Muscle of leg (tissue), 11 donors: ENCODE data around the gene CDK14. TPM values are rescaled to one million over a fixed set of nuclear protein-coding genes. Genes with fewer than 3 reads are reported as not detected.

ENCODE experiments used
- DNase-seq: peaks from one replicate; pipeline ENCODE4 v3.0.0; 2013
- H3K27ac ChIP-seq: one replicate; pipeline ENCODE4 v1.5.1; 2013; ENCODE audit warnings: mild to moderate bottlenecking, low read length, control low read depth
- H3K27me3 ChIP-seq: one replicate; pipeline ENCODE4 v1.6.1; 2013; ENCODE audit warnings: low read length; ENCODE audit not compliant: control insufficient read depth, insufficient read depth
- H3K36me3 ChIP-seq: one replicate; pipeline ENCODE4 v1.6.1; 2013; ENCODE audit warnings: low read length; ENCODE audit not compliant: control insufficient read depth, insufficient read depth
- H3K4me1 ChIP-seq: one replicate; pipeline ENCODE4 v1.6.1; 2013; ENCODE audit warnings: low read length; ENCODE audit not compliant: control insufficient read depth, insufficient read depth
- H3K4me3 ChIP-seq: one replicate; pipeline ENCODE4 v1.5.1; 2013; ENCODE audit warnings: low read length, control low read depth
- H3K9me3 ChIP-seq: replicated peaks from 2 replicates; pipeline ENCODE4 v1.6.1; 2013; ENCODE audit warnings: low read depth, low read length; ENCODE audit not compliant: control insufficient read depth
- WGBS: methylation state at CpG from one replicate; pipeline ENCODE4 v1.1.5; 2013; ENCODE audit warnings: missing lambda C conversion rate; ENCODE audit not compliant: insufficient coverage; 5-methylcytosine and 5-hydroxymethylcytosine counted together
- polyA plus RNA-seq, 8 donors: library from polyadenylated mRNA; unstranded; fragments of 120-200 nt; gene quantifications; one replicate each; pipeline versions ENCODE4 v1.2.1 to v1.2.3, GENCODE V29; 2013; ENCODE audit warnings: inconsistent platforms in 1 of 8, low replicate concordance in 1 of 8; ENCODE audit not compliant: insufficient read length in 8 of 8, insufficient read depth in 1 of 8
- total RNA-seq: library from RNA; stranded (reverse); fragments of 120-200 nt; gene quantifications from one replicate; pipeline ENCODE4 v1.2.4, GENCODE V29; 2013

CDK14 gene
- total and polyA plus RNA-seq, 9 donors = 14.9 to 36.7 (median 21.3) TPM

DNA sequence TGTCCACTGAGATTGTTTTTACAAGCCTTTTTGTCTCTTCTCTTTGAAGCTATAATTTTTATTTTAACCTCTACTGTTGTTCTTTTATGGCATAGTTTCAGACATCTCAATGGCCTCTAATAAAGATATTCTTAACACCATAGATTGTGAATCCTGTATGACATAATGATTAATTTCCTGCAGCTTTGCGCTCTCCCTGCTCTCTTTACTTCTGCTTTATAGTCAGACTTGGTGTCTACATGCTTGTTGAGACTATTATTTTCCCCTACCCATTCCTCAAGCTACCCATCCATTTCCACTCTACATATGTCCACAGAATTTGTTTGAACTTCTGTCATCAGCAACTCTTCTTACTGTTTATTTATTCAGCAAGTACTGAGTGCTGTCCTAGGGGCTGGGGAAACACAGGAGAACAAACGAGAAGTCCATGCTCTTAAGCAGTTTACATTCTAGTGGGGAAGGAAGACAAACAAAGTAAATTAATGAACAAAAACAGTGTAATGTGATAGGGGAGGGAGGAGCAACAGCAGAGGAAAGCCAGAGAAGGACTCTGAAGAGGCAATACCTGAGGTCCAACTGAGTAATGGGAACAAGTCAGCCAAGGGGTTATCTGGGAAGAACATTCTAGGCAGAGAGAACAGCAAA lies 110.1 kb downstream of the CDK14 start:
- H3K4me3 ChIP-seq = no peak overlapping the region
- WGBS = 100% methylated on average over 1 of the region's 2 CpGs
- H3K4me1 ChIP-seq = peaks cover 11% of the 10 kb centered on the region
- H3K36me3 ChIP-seq = no peaks in the 10 kb centered on the region
- H3K9me3 ChIP-seq = no peaks in the 10 kb centered on the region
- H3K27me3 ChIP-seq = no peaks in the 10 kb centered on the region
- no peak overlapping the region for H3K27ac ChIP-seq
- no peak for DNase-seq

DNA sequence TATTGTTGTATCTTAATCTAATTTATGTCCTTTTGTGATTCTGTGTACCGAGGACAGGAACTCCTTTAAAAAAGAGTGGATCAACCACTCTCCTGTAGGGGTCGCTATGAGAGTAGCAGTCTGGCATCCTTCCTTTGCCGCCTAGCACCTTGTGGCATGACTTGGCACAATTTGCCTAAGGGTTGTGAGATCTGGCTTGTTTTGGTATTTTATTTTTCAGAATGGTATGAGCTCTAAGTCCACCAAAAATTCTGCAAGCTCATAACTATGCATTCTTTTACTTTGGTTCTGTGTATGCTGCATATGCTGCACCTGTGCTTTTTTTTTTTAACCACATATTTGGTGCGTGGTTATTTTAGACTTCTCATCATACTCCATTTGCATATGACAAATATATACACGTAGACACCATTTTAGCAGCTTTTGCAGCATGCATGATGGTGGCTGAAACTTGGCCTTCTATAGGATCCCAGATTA lies 112.8 kb downstream of the CDK14 start:
- Histone ChIP-seq H3K4me1 (peaks cover 11% of the 10 kb centered on the region), H3K27ac (no peak overlapping the region), H3K27me3 (no peaks in the 10 kb centered on the region), H3K4me3 (no peak overlapping the region), H3K9me3 (no peaks in the 10 kb centered on the region), H3K36me3 (no peaks in the 10 kb centered on the region)
- no CpG with 5 or more reads among the region's 5 CpGs for WGBS
- no peak for DNase-seq

- Histone ChIP-seq H3K9me3 (no peaks in the 10 kb centered on the region), H3K27me3 (no peaks in the 10 kb centered on the region), H3K4me3 (no peak overlapping the region), H3K4me1 (peaks cover 11% of the 10 kb centered on the region), H3K36me3 (no peaks in the 10 kb centered on the region), H3K27ac (no peak overlapping the region)
- peak; percentile 87 for DNase-seq
- WGBS = 8% methylated on average over 4 of the region's 11 CpGs
Observed at GRCh38 chr7:90709501-90710465, 113.7 kb downstream of the CDK14 start.

DNA sequence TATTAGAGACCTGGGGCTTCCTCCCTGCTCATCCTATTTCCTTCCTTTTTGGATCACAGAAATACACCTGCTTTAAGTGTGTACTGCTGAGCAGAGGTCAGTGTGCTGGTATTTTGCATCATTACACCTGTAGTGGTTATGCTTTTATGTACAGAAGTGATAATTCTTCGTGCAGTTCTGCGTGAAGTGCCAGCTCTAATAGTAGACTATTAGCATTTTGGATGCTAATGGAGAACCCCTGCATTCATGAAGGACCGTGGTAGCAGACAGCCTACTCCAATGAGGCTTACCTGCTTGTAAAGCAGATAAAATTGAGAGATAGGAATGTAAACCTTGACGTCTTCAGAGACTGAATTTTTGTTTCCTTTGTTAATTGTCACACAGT lies 114.3 kb downstream of the CDK14 start:
- no peaks in the 10 kb centered on the region for H3K36me3 ChIP-seq
- peaks cover 11% of the 10 kb centered on the region for H3K4me1 ChIP-seq
- H3K27ac ChIP-seq = no peak overlapping the region
- 88% methylated on average over 1 of the region's 4 CpGs for WGBS
- no peaks in the 10 kb centered on the region for H3K27me3 ChIP-seq
- H3K9me3 ChIP-seq = no peaks in the 10 kb centered on the region
- H3K4me3 ChIP-seq = no peak overlapping the region
- DNase-seq = no peak

DNA sequence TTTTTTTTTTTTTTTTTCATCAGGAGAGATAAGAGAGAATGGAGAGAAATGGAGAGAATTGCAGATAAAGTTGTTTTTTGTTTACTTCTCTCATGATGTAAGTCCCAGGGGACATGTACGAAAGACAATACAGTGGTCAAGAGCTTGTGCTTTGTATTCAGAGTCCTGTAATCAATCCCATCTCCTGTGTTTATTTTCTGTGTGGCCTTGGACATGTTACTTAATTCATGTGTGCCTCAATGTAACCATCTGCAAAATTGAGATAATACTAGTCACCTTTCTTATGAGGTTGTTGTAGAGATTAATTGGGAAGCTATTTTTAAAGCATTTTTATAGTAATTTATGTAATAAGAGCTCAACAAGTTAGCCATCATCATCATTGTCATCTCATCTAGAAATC lies 117.5 kb downstream of the CDK14 start:
- H3K36me3 ChIP-seq = no peaks in the 10 kb centered on the region
- H3K27ac ChIP-seq = no peak overlapping the region
- no peaks in the 10 kb centered on the region for H3K27me3 ChIP-seq
- no peak for DNase-seq
- no CpG with 5 or more reads among the region's 1 CpG for WGBS
- H3K4me1 ChIP-seq = peaks cover 11% of the 10 kb centered on the region
- H3K9me3 ChIP-seq = no peaks in the 10 kb centered on the region
- H3K4me3 ChIP-seq = no peak overlapping the region

DNA sequence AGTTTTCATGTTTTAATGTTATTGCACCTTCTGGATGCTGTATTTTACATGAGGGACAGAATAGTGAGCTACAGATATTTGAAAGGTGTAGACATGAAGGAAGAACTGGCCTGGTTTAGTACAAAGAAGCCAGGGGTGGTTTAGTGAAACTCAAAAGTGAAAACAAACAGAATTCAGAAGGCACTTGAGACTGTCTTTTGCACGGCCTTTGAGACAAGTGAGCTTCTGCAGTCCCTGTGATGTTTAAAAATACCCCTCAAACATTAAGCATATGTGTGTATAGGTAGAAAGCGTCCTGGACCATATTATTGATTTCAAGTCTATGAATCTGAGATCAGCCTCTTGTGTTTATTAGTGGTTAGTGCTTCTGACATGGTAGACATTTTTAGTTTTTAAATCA lies 118.9 kb downstream of the CDK14 start:
- Histone ChIP-seq H3K27me3 (no peaks in the 10 kb centered on the region), H3K9me3 (no peaks in the 10 kb centered on the region), H3K27ac (no peak overlapping the region), H3K36me3 (no peaks in the 10 kb centered on the region), H3K4me3 (no peak overlapping the region), H3K4me1 (no peaks in the 10 kb centered on the region)
- no peak for DNase-seq
- no CpG with 5 or more reads among the region's 2 CpGs for WGBS

GRCh38 chr7:90717296-90718060 lies 121.4 kb downstream of the CDK14 start:
- Histone ChIP-seq H3K9me3 (no peaks in the 10 kb centered on the region), H3K4me3 (no peak overlapping the region), H3K4me1 (peaks cover 10% of the 10 kb centered on the region), H3K36me3 (no peaks in the 10 kb centered on the region), H3K27ac (peak overlapping the region; percentile 23), H3K27me3 (no peaks in the 10 kb centered on the region)
- 50% methylated on average over 1 of the region's 5 CpGs for WGBS
- DNase-seq = peak; percentile 88

GRCh38 chr7:90719155-90719554 lies 123.0 kb downstream of the CDK14 start:
- no peak overlapping the region for H3K4me3 ChIP-seq
- no peak overlapping the region for H3K27ac ChIP-seq
- no peaks in the 10 kb centered on the region for H3K27me3 ChIP-seq
- no peaks in the 10 kb centered on the region for H3K9me3 ChIP-seq
- DNase-seq = no peak
- WGBS = 60% methylated on average over 1 of the region's 3 CpGs
- H3K36me3 ChIP-seq = no peaks in the 10 kb centered on the region
- H3K4me1 ChIP-seq = peaks cover 10% of the 10 kb centered on the region

GRCh38 chr7:90720984-90721760 lies 125.1 kb downstream of the CDK14 start:
- H3K4me1 ChIP-seq = peaks cover 10% of the 10 kb centered on the region
- H3K4me3 ChIP-seq = no peak overlapping the region
- WGBS = 18% methylated on average over 4 of the region's 4 CpGs
- no peaks in the 10 kb centered on the region for H3K27me3 ChIP-seq
- DNase-seq = peak; percentile 95
- H3K9me3 ChIP-seq = no peaks in the 10 kb centered on the region
- H3K36me3 ChIP-seq = no peaks in the 10 kb centered on the region
- peak overlapping the region; percentile 71 for H3K27ac ChIP-seq
